Trophoblast cell (in vitro differentiated cells and primary cell): ENCODE results near the gene SOX21.
A peak's percentile ranks its signal among the peaks of the same experiment; 100 is the strongest.
"Not testable (repeated sequence)": the region's sequence is repeated elsewhere in the genome, so short reads cannot be mapped to it uniquely, and the experiment has no call there.

Source experiments
- DNase-seq, 2 donors: peaks; one replicate each; pipeline ENCODE4 v3.0.0-alpha.2; 2016
- H2AFZ ChIP-seq: 2 replicates; pipeline ENCODE4 v1.6.1; 2013; ENCODE audit warnings: low read length, moderate library complexity, mild to moderate bottlenecking; ENCODE audit not compliant: insufficient read depth, poor library complexity
- H2AK5ac ChIP-seq: 2 replicates; pipeline ENCODE4 v1.6.1; 2013; ENCODE audit warnings: mild to moderate bottlenecking, low read length
- H2BK120ac ChIP-seq: 2 replicates; pipeline ENCODE4 v1.6.1; 2013; ENCODE audit warnings: low read length, mild to moderate bottlenecking, moderate library complexity; ENCODE audit not compliant: insufficient read depth, poor library complexity
- H2BK12ac ChIP-seq: 2 replicates; pipeline ENCODE4 v1.6.1; 2013; ENCODE audit warnings: mild to moderate bottlenecking, low read length, moderate library complexity
- H2BK5ac ChIP-seq: 2 replicates; pipeline ENCODE4 v1.6.1; 2013; ENCODE audit warnings: low read length, low read depth, moderate library complexity, mild to moderate bottlenecking; ENCODE audit not compliant: poor library complexity
- H3K14ac ChIP-seq: 2 replicates; pipeline ENCODE4 v1.6.1; 2013; ENCODE audit warnings: mild to moderate bottlenecking, low read length
- H3K18ac ChIP-seq: 2 replicates; pipeline ENCODE4 v1.6.1; 2013; ENCODE audit warnings: mild to moderate bottlenecking, low read length
- H3K23ac ChIP-seq: 2 replicates; pipeline ENCODE4 v1.6.1; 2013; ENCODE audit warnings: low read length
- H3K27ac ChIP-seq: 2 replicates; pipeline ENCODE4 v1.5.1; 2013; ENCODE audit warnings: low read depth, mild to moderate bottlenecking, inconsistent platforms, low read length, moderate library complexity
- H3K27me3 ChIP-seq: 2 replicates; pipeline ENCODE4 v1.6.1; 2013; ENCODE audit warnings: inconsistent platforms, mild to moderate bottlenecking, low read length, moderate library complexity; ENCODE audit not compliant: insufficient read depth
- H3K36me3 ChIP-seq, 2 experiments: 1 replicate in 1 of 2; 2 replicates in 1 of 2; pipeline ENCODE4 v1.6.1; 2013; ENCODE audit warnings: low read length in 2 of 2, mild to moderate bottlenecking in 2 of 2, moderate library complexity in 1 of 2; ENCODE audit not compliant: insufficient read depth in 2 of 2, control insufficient read depth in 1 of 2
- H3K4ac ChIP-seq: 2 replicates; pipeline ENCODE4 v1.6.1; 2013; ENCODE audit warnings: low read depth, mild to moderate bottlenecking, low read length, moderate library complexity
- H3K4me1 ChIP-seq, 2 experiments: 1 replicate in 1 of 2; 2 replicates in 1 of 2; pipeline ENCODE4 v1.6.1; 2013; ENCODE audit warnings: low read length in 2 of 2, mild to moderate bottlenecking in 2 of 2, moderate library complexity in 1 of 2; ENCODE audit not compliant: insufficient read depth in 2 of 2, control insufficient read depth in 1 of 2
- H3K4me2 ChIP-seq: 2 replicates; pipeline ENCODE4 v1.6.1; 2013; ENCODE audit warnings: inconsistent platforms, mild to moderate bottlenecking, low read length, moderate library complexity
- H3K4me3 ChIP-seq: 2 replicates; pipeline ENCODE4 v1.5.1; 2013; ENCODE audit warnings: mild to moderate bottlenecking, low read depth, low read length, inconsistent platforms
- H3K79me1 ChIP-seq: one replicate; pipeline ENCODE4 v1.6.1; 2013; ENCODE audit warnings: low read length
- H3K79me2 ChIP-seq: 2 replicates; pipeline ENCODE4 v1.6.1; 2013; ENCODE audit warnings: low read length, mild to moderate bottlenecking; ENCODE audit not compliant: control insufficient read depth, insufficient read depth, poor library complexity
- H3K9ac ChIP-seq: 2 replicates; pipeline ENCODE4 v1.6.1; 2013; ENCODE audit warnings: mild to moderate bottlenecking, low read length
- H3K9me3 ChIP-seq: 2 replicates; pipeline ENCODE4 v1.6.1; 2013; ENCODE audit warnings: low read depth, mild to moderate bottlenecking, control low read depth, inconsistent platforms, low read length; ENCODE audit not compliant: insufficient read depth
- H4K12ac ChIP-seq: 2 replicates; pipeline ENCODE4 v1.6.1; 2013; ENCODE audit warnings: low read depth, mild to moderate bottlenecking, low read length, moderate library complexity
- H4K8ac ChIP-seq: 2 replicates; pipeline ENCODE4 v1.6.1; 2013; ENCODE audit warnings: low read depth, mild to moderate bottlenecking, low read length, moderate library complexity
- H4K91ac ChIP-seq: one replicate; pipeline ENCODE4 v1.6.1; 2013; ENCODE audit warnings: low read depth, mild to moderate bottlenecking, low read length, moderate library complexity
- WGBS: extraction: QIAGEN DNeasy Blood & Tissue Kit; methylation state at CpG from one replicate; pipeline ENCODE4 v1.1.7; 2013; ENCODE audit warnings: missing lambda C conversion rate; ENCODE audit not compliant: insufficient read length, insufficient coverage; ENCODE audit errors: extremely low coverage; 5-methylcytosine and 5-hydroxymethylcytosine counted together

SOX21 gene

DNA sequence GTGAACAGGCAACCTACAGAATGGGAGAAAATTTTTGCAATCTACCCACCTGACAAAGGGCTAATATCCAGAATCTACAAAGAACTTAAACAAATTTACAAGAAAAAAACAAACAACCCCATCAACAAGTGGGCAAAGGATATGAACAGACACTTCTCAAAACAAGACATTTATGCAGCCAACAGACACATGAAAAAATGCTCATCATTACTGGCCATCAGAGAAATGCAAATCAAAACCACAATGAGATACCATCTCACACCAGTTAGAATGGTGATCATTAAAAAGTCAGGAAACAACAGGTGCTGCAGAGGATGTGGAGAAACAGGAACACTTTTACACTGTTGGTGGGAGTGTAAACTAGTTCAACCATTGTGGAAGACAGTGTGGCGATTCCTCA is 17.6 kb upstream of the SOX21 start:
- not testable (repeated sequence) for H3K4me3 ChIP-seq, H3K27ac ChIP-seq, H3K27me3 ChIP-seq, H3K79me2 ChIP-seq, H3K4me2 ChIP-seq, H3K79me1 ChIP-seq, H3K4me1 ChIP-seq, H3K4ac ChIP-seq, DNase-seq, H2BK120ac ChIP-seq, H4K12ac ChIP-seq, H3K9ac ChIP-seq, H3K9me3 ChIP-seq, H2BK5ac ChIP-seq, H2AK5ac ChIP-seq, H3K23ac ChIP-seq, H4K8ac ChIP-seq, H2AFZ ChIP-seq, H2BK12ac ChIP-seq, H3K18ac ChIP-seq, H4K91ac ChIP-seq, H3K36me3 ChIP-seq, H3K14ac ChIP-seq
- WGBS = no CpG with 5 or more reads among the region's 1 CpG

DNA sequence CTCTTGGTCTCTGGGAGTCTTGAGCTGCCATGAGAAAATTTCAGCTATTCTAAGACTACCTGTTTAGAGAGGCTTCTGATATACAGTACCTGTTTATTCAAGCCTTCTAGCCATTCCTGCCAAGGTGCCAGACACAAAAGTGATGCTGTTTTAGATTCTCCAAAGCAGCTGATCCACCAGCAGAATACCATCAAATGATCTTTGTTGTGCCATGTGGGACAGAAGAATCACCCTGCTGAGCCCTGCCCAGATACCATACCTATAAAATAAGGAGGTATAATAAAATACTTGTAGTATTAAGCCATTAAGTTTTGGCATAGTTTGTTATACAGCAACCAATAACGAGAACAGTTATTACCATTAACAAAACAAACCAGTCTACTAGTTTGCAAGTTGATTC is 14.1 kb upstream of the SOX21 start:
- Histone ChIP-seq H3K79me2 (no peaks in the 10 kb centered on the region), H3K4ac (no peak overlapping the region), H3K9me3 (no peaks in the 10 kb centered on the region), H3K4me3 (no peak overlapping the region), H2BK120ac (no peak overlapping the region), H3K27me3 (no peaks in the 10 kb centered on the region), H3K23ac (no peak overlapping the region), H3K14ac (no peak overlapping the region), H3K9ac (no peak overlapping the region), H2AFZ (no peak overlapping the region), H4K12ac (no peak overlapping the region), H2BK5ac (no peak overlapping the region), H3K36me3 (no peaks in the 10 kb centered on the region), H4K91ac (no peak overlapping the region), H3K18ac (no peak overlapping the region), H3K79me1 (no peaks in the 10 kb centered on the region), H3K4me1 (peaks cover 0 to 6% of the 10 kb centered on the region in 2 experiments), H3K4me2 (no peak overlapping the region), H3K27ac (no peak overlapping the region), H2AK5ac (no peak overlapping the region), H4K8ac (no peak overlapping the region), H2BK12ac (no peak overlapping the region)
- DNase-seq = no peak
- WGBS = no CpG with 5 or more reads among the region's 1 CpG

DNA sequence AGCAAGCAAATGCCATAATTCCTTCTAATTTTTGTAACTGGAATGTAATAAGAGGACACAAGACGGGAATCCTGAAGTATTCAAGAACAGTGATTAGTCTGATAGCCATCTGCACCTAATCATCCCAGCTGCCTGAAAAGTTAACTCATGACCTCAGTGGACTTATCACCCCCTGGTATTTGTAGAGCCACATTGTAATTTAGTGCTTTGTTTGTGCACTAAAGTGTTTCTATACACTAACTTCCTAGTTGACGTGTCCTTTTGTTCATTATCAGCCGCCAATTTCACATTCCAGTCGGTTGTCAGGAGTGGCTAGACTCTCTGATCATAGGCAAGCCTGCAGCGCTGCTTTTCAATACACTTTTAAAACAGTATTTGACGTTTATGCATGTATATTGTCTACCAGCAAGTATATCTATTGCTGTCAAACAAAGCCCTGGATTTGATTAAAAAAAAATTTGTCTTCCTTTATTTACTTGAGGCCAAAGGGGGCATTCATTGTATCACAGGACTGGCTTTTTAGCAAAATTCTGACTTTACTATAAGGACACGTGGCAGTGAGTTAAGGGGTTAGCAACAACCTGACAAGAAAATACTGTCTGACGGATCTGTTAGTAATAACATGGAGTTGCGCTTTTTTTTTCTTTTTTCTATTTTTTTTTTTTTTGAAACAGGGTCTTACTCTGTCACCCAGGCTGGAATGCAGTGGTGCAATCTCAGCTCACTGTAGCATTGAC is 10.4 kb upstream of the SOX21 start:
- Histone ChIP-seq H4K12ac (no peak overlapping the region), H2BK12ac (no peak overlapping the region), H2BK5ac (no peak overlapping the region), H3K27ac (no peak overlapping the region), H2AFZ (no peak overlapping the region), H3K79me2 (no peaks in the 10 kb centered on the region), H3K9me3 (no peaks in the 10 kb centered on the region), H3K27me3 (no peaks in the 10 kb centered on the region), H3K14ac (no peak overlapping the region), H2AK5ac (no peak overlapping the region), H3K23ac (no peak overlapping the region), H3K4me2 (no peak overlapping the region), H3K9ac (no peak overlapping the region), H3K36me3 (no peaks in the 10 kb centered on the region), H4K91ac (no peak overlapping the region), H3K4ac (no peak overlapping the region), H4K8ac (no peak overlapping the region), H3K79me1 (no peaks in the 10 kb centered on the region), H3K4me3 (no peak overlapping the region), H3K18ac (no peak overlapping the region), H3K4me1 (peaks cover 0 to 6% of the 10 kb centered on the region in 2 experiments), H2BK120ac (no peak overlapping the region)
- no CpG with 5 or more reads among the region's 9 CpGs for WGBS
- DNase-seq = peak; percentile 82 to 92

DNA sequence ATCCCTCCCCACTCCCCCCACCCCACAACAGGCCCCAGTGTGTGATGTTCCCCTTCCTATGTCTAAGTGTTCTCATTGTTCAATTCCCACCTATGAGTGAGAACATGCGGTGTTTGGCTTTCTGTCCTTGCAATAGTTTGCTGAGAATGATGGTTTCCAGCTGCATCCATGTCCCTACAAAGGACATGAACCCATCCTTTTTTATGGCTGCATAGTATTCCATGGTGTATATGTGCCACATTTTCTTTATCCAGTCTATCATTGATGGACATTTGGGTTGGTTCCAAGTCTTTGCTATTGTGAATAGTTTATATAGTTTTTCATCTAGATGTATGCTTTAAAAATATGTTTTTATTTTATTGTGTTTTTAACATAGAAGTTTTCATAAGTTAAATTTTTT is 6.4 kb upstream of the SOX21 start:
- not testable (repeated sequence) for H3K18ac ChIP-seq, H3K14ac ChIP-seq, H3K9me3 ChIP-seq, H2BK5ac ChIP-seq, DNase-seq, H4K8ac ChIP-seq, H3K4me3 ChIP-seq, H3K23ac ChIP-seq, H3K27me3 ChIP-seq, H3K9ac ChIP-seq, H3K4ac ChIP-seq, H3K79me2 ChIP-seq, H3K27ac ChIP-seq, H2BK12ac ChIP-seq, H3K79me1 ChIP-seq, H2AK5ac ChIP-seq, H4K12ac ChIP-seq, H2AFZ ChIP-seq, H3K4me2 ChIP-seq, H4K91ac ChIP-seq, H3K36me3 ChIP-seq, H2BK120ac ChIP-seq
- WGBS = no CpG with 5 or more reads among the region's 1 CpG
- peaks cover 0 to 11% of the 10 kb centered on the region in 2 experiments for H3K4me1 ChIP-seq
